GM23338 (cell line): ENCODE measurements around the gene ADGRG1. TPM values are rescaled to one million over a fixed set of nuclear protein-coding genes. Genes with fewer than 3 reads are reported as not detected.

Source experiments
- ATAC-seq: fragments of 200-7000 bp; cut with Tn5 transposase; 3 replicates; pipeline ENCODE4 v1.9.1; 2020
- DNase-seq: peaks from one replicate; pipeline ENCODE4 v3.0.0-alpha.2; 2015; ENCODE audit warnings: low spot score
- H2AFZ ChIP-seq: fragments of 200-600 bp; sonication (generic); 2 replicates; pipeline ENCODE4 v1.8.0; 2016; ENCODE audit warnings: antibody characterized with exemption, mild to moderate bottlenecking, moderate library complexity
- H3F3A ChIP-seq: fragments of 200-600 bp; sonication (generic); replicated peaks from 2 replicates; pipeline ENCODE4 v1.8.0; 2017; ENCODE audit warnings: antibody characterized with exemption, mixed run types, low read depth
- H3K27ac ChIP-seq: fragments of 200-600 bp; sonication (generic); 2 replicates; pipeline ENCODE4 v1.6.1; 2016; ENCODE audit warnings: low read depth
- H3K27me3 ChIP-seq: fragments of 200-600 bp; sonication (generic); 2 replicates; pipeline ENCODE4 v1.8.0; 2016; ENCODE audit warnings: mild to moderate bottlenecking, mixed run types, moderate library complexity; ENCODE audit not compliant: insufficient read depth
- H3K36me3 ChIP-seq: fragments of 200-600 bp; sonication (generic); 2 replicates; pipeline ENCODE4 v1.8.0; 2016; ENCODE audit warnings: mild to moderate bottlenecking; ENCODE audit not compliant: insufficient read depth
- H3K4me1 ChIP-seq: fragments of 200-600 bp; sonication (generic); 2 replicates; pipeline ENCODE4 v1.8.0; 2016; ENCODE audit warnings: mild to moderate bottlenecking, moderate library complexity; ENCODE audit not compliant: insufficient read depth
- H3K4me2 ChIP-seq: fragments of 200-600 bp; sonication (generic); 2 replicates; pipeline ENCODE4 v1.7.1; 2017; ENCODE audit warnings: mixed run types
- H3K4me3 ChIP-seq: fragments of 200-600 bp; sonication (generic); 2 replicates; pipeline ENCODE4 v1.6.1; 2016; ENCODE audit warnings: mixed run types
- H3K79me2 ChIP-seq: fragments of 200-600 bp; sonication (generic); replicated peaks from 2 replicates; pipeline ENCODE4 v1.8.0; 2017; ENCODE audit warnings: mild to moderate bottlenecking; ENCODE audit not compliant: insufficient read depth
- H3K9me2 ChIP-seq: fragments of 200-600 bp; sonication (generic); 2 replicates; pipeline ENCODE4 v1.8.0; 2017; ENCODE audit not compliant: insufficient read depth
- H4K20me1 ChIP-seq: fragments of 200-600 bp; sonication (generic); replicated peaks from 2 replicates; pipeline ENCODE4 v1.8.0; 2017; ENCODE audit warnings: mild to moderate bottlenecking; ENCODE audit not compliant: insufficient read depth
- H3K27ac Mint-ChIP-seq: 2 replicates; pipeline ENCODE4 v1.8.0; 2020; ENCODE audit warnings: inconsistent platforms, mild to moderate bottlenecking, moderate library complexity, mixed read lengths
- H3K27me3 Mint-ChIP-seq: 3 replicates; pipeline ENCODE4 v1.8.0; 2022; ENCODE audit warnings: low read depth, mild to moderate bottlenecking, moderate library complexity, mixed read lengths, inconsistent platforms; ENCODE audit not compliant: insufficient read depth, poor library complexity
- H3K36me3 Mint-ChIP-seq: 3 replicates; pipeline ENCODE4 v1.8.0; 2021; ENCODE audit warnings: low read depth, mild to moderate bottlenecking, inconsistent platforms, moderate library complexity, mixed read lengths
- H3K4me1 Mint-ChIP-seq: 3 replicates; pipeline ENCODE4 v1.8.0; 2020; ENCODE audit warnings: mild to moderate bottlenecking, inconsistent platforms, mixed read lengths
- H3K4me3 Mint-ChIP-seq: 3 replicates; pipeline ENCODE4 v1.8.0; 2021; ENCODE audit warnings: moderate library complexity, mild to moderate bottlenecking, inconsistent platforms, mixed read lengths
- H3K9me3 Mint-ChIP-seq: 3 replicates; pipeline ENCODE4 v1.8.0; 2020; ENCODE audit warnings: moderate library complexity, mild to moderate bottlenecking, inconsistent platforms, mixed read lengths
- CTCF ChIP-seq, 2 experiments: fragments of 200-600 bp in 1 of 2; sonication (generic) in 1 of 2; conservative IDR thresholded peaks; 2 replicates each; pipeline versions ENCODE4 v1.5.1 to v1.6.1; 2016 to 2017; ENCODE audit warnings: antibody characterized with exemption in 2 of 2, low read depth in 2 of 2, mild to moderate bottlenecking in 2 of 2, moderate library complexity in 1 of 2
- ETS1 ChIP-seq: IDR thresholded peaks from 2 replicates; pipeline ENCODE4 v1.6.1; 2016; ENCODE audit warnings: antibody characterized with exemption
- EZH2phosphoT487 ChIP-seq: fragments of 200-600 bp; sonication (generic); IDR thresholded peaks from one replicate; pipeline ENCODE4 v1.8.1; 2018; ENCODE audit warnings: antibody characterized with exemption; ENCODE audit not compliant: unreplicated experiment
- POLR2AphosphoS5 ChIP-seq: IDR thresholded peaks from 2 replicates; pipeline ENCODE4 v1.6.1; 2016; ENCODE audit warnings: antibody characterized with exemption, low read depth
- REST ChIP-seq: IDR thresholded peaks from one replicate; pipeline ENCODE4 v1.6.1; 2018; ENCODE audit warnings: antibody characterized with exemption; ENCODE audit not compliant: unreplicated experiment
- STAT1 ChIP-seq: IDR thresholded peaks from one replicate; pipeline ENCODE4 v1.6.1; 2016; ENCODE audit warnings: antibody characterized with exemption; ENCODE audit not compliant: unreplicated experiment
- ZNF114 ChIP-seq: fragments of 250-450 bp; sonication (Bioruptor Pico); IDR thresholded peaks from 2 replicates; pipeline ENCODE4 v1.5.0; 2020; ENCODE audit warnings: mild to moderate bottlenecking, moderate library complexity
- ZNF331 ChIP-seq: fragments of 250-450 bp; sonication (Bioruptor Pico); IDR thresholded peaks from 2 replicates; pipeline ENCODE4 v1.5.0; 2020; ENCODE audit warnings: low read depth, mild to moderate bottlenecking, moderate library complexity
- polyA plus RNA-seq: library from polyadenylated mRNA; unstranded; fragments of >200 nt; fragmentation: Nextera tagmentation; extraction: Ambion mirVana; gene quantifications from 2 replicates; pipeline ENCODE4 v1.2.1, GENCODE V29; 2016
- total RNA-seq: library from RNA; depleted of rRNA; stranded (reverse); fragments of >200 nt; shearing (Covaris generic); gene quantifications from 2 replicates; pipeline ENCODE4 v1.2.3, GENCODE V29; 2014

Gene ADGRG1
- total and polyA plus RNA-seq, 2 experiments from 2014 or later, result 0.14 to 0.47 TPM

GRCh38 chr16:57626420-57627170 lies 1.8 kb upstream of the ADGRG1 start:
- Histone ChIP-seq H3K4me1 (0 out of 2 replicates have a peak, but pooled peaks cover 5% of the 10 kb centered on the region), H3F3A (no peaks in the 10 kb centered on the region), H4K20me1 (no peaks in the 10 kb centered on the region), H3K9me2 (no peaks in the 10 kb centered on the region), H3K36me3 (no peaks in the 10 kb centered on the region), H3K27ac (no peak overlapping the region), H3K4me3 (no peak overlapping the region), H2AFZ (0 out of 2 replicates have a peak overlapping the region, but pooled peaks have one; percentile 63), H3K79me2 (no peaks in the 10 kb centered on the region), H3K4me2 (no peak overlapping the region), H3K27me3 (no peaks in the 10 kb centered on the region)
- Mint-ChIP-seq H3K4me3 (no peak overlapping the region; the same call in 2 of the 3 replicates), H3K9me3 (no peaks in the 10 kb centered on the region), H3K4me1 (peaks cover 66% of the 10 kb centered on the region), H3K27me3 (peaks cover 24% of the 10 kb centered on the region), H3K27ac (no peak overlapping the region; the same call in 1 of the 2 replicates), H3K36me3 (no peaks in the 10 kb centered on the region)
- TF ChIP-seq STAT1, result no peak
- no peak for TF ChIP-seq ETS1
- no peak for TF ChIP-seq EZH2phosphoT487
- no peak for DNase-seq
- ATAC-seq, result no peak

- Histone ChIP-seq H4K20me1 (no peaks in the 10 kb centered on the region), H3K27ac (no peak overlapping the region), H3K9me2 (no peaks in the 10 kb centered on the region), H3K36me3 (no peaks in the 10 kb centered on the region), H3K4me2 (peak overlapping the region; percentile 68), H3F3A (no peaks in the 10 kb centered on the region), H3K4me1 (0 out of 2 replicates have a peak, but pooled peaks cover 5% of the 10 kb centered on the region), H3K27me3 (no peaks in the 10 kb centered on the region), H2AFZ (peak overlapping the region; percentile 63; the same call in 1 of the 2 replicates), H3K79me2 (no peaks in the 10 kb centered on the region), H3K4me3 (no peak overlapping the region)
- H3K4me1 Mint-ChIP-seq, result peaks cover 61% of the 10 kb centered on the region
- H3K27ac Mint-ChIP-seq, result no peak overlapping the region; the same call in 1 of the 2 replicates
- peak overlapping the region; percentile 54; the same call in 2 of the 3 replicates for H3K4me3 Mint-ChIP-seq
- H3K36me3 Mint-ChIP-seq, result no peaks in the 10 kb centered on the region
- ATAC-seq (peak; percentile 54), DNase-seq (peak; percentile 71)
- no peaks in the 10 kb centered on the region for H3K9me3 Mint-ChIP-seq
- H3K27me3 Mint-ChIP-seq, result peaks cover 22% of the 10 kb centered on the region
- TF ChIP-seq CTCF (conservative IDR thresholded peaks at IDR 0.05; ENCODE audit: low read depth in 2 of 2) (peak; percentile 35 to 44), ZNF114 (CRISPR knock-in tag) (no peak), ZNF331 (no peak), REST (no peak), POLR2AphosphoS5 (no peak)
These were observed 1.1 kb upstream of the ADGRG1 start for GRCh38 chr16:57627184-57627871.
